Natural killer cell (primary cell): Measurements from ENCODE around the gene OR13G1. TPM values are rescaled to one million over a fixed set of nuclear protein-coding genes. Genes with fewer than 3 reads are reported as not detected.

Experiments
- ATAC-seq, 3 donors: fragments of 150-1000 bp in 2 of 3; fragments of 200-7000 bp in 1 of 3; cut with Tn5 transposase; 1 replicate in 1 of 3; 2 replicates in 2 of 3; pipeline ENCODE4 v1.10.0; 2021; ENCODE audit warnings: mild to moderate bottlenecking in 2 of 3, moderate library complexity in 2 of 3
- DNase-seq, 2 donors: peaks; one replicate each; pipeline versions ENCODE4 v3.0.0 to v3.0.0-alpha.2; 2013 to 2021; ENCODE audit warnings: mixed read lengths in 1 of 2
- H3K27ac ChIP-seq: one replicate; pipeline ENCODE4 v1.5.1; 2013; ENCODE audit warnings: mild to moderate bottlenecking, low read length
- H3K27me3 ChIP-seq: one replicate; pipeline ENCODE4 v1.6.1; 2013; ENCODE audit warnings: low read length; ENCODE audit not compliant: control insufficient read depth, insufficient read depth
- H3K36me3 ChIP-seq: one replicate; pipeline ENCODE4 v1.6.1; 2013; ENCODE audit warnings: low read length; ENCODE audit not compliant: control insufficient read depth, insufficient read depth
- H3K4me1 ChIP-seq: one replicate; pipeline ENCODE4 v1.6.1; 2013; ENCODE audit warnings: low read length; ENCODE audit not compliant: control insufficient read depth, insufficient read depth
- H3K4me3 ChIP-seq: one replicate; pipeline ENCODE4 v1.5.1; 2013; ENCODE audit warnings: low read length
- H3K9me3 ChIP-seq: one replicate; pipeline ENCODE4 v1.6.1; 2013; ENCODE audit warnings: low read length; ENCODE audit not compliant: control insufficient read depth, insufficient read depth
- H3K27ac Mint-ChIP-seq, 2 donors: one replicate each; pipeline ENCODE4 v1.8.0; 2022; ENCODE audit warnings: mild to moderate bottlenecking in 2 of 2, mixed read lengths in 2 of 2, moderate library complexity in 1 of 2
- H3K27me3 Mint-ChIP-seq, 2 donors: one replicate each; pipeline ENCODE4 v1.8.0; 2022; ENCODE audit warnings: low read depth in 2 of 2, mixed read lengths in 2 of 2
- H3K36me3 Mint-ChIP-seq: one replicate; pipeline ENCODE4 v1.8.0; 2022; ENCODE audit warnings: mixed read lengths
- H3K4me1 Mint-ChIP-seq, 2 donors: one replicate each; pipeline ENCODE4 v1.8.0; 2022; ENCODE audit warnings: mixed read lengths in 2 of 2
- H3K4me3 Mint-ChIP-seq: one replicate; pipeline ENCODE4 v1.8.0; 2022; ENCODE audit warnings: mild to moderate bottlenecking, moderate library complexity, mixed read lengths
- H3K9me3 Mint-ChIP-seq, 2 donors: one replicate each; pipeline ENCODE4 v1.8.0; 2022; ENCODE audit warnings: mixed read lengths in 2 of 2
- CTCF ChIP-seq: fragments of 200-600 bp; IDR thresholded peaks from one replicate; pipeline ENCODE4 v1.8.0; 2022; ENCODE audit warnings: antibody characterized with exemption
- WGBS: methylation state at CpG from one replicate; pipeline ENCODE4 v1.1.7; 2013; ENCODE audit warnings: missing lambda C conversion rate; ENCODE audit not compliant: insufficient coverage; 5-methylcytosine and 5-hydroxymethylcytosine counted together
- intact Hi-C: fragments of 100-400 bp; cut with micrococcal nuclease; formaldehyde crosslinking; loops from one replicate; pipeline ENCODE4 v1.14.2; 2022
- total RNA-seq, 4 donors: library from RNA; stranded (reverse); fragments of 120-200 nt in 1 of 4; gene quantifications; one replicate each; pipeline versions ENCODE4 v1.2.3 to v1.2.4, GENCODE V29; 2013 to 2022

The OR13G1 gene
- total RNA-seq, 3 donors from 2014 or later (not counting 1 experiment from before 2014, with no cell fraction given): not detected

GRCh38 chr1:247701338-247701737 is 21.8 kb upstream of the OR13G1 start:
- intact Hi-C loops: no loop called here
- H3K27ac Mint-ChIP-seq: no peak overlapping the region

GRCh38 chr1:247681288-247681897 is 1.9 kb upstream of the OR13G1 start:
- Histone ChIP-seq H3K9me3 (no peaks in the 10 kb centered on the region), H3K36me3 (no peaks in the 10 kb centered on the region), H3K4me1 (no peaks in the 10 kb centered on the region), H3K4me3 (no peak overlapping the region), H3K27ac (no peak overlapping the region), H3K27me3 (no peaks in the 10 kb centered on the region)
- Mint-ChIP-seq H3K36me3 (no peaks in the 10 kb centered on the region), H3K9me3 (no peaks in the 10 kb centered on the region), H3K27me3 (peaks cover 0 to 5% of the 10 kb centered on the region in 2 donors), H3K4me3 (no peak overlapping the region), H3K27ac (no peak overlapping the region), H3K4me1 (no peaks in the 10 kb centered on the region)
- intact Hi-C loops: no loop called here
- DNase-seq (peak in 1 of 2 donors; percentile 50), ATAC-seq (peak in 1 of 3 donors; percentile 58)
- 46% methylated on average over 5 of the region's 7 CpGs for WGBS
- peak; percentile 68 for TF ChIP-seq CTCF

More at GRCh38 chr1:247701338-247701737, 21.8 kb upstream of the OR13G1 start:
- H3K4me1 ChIP-seq: no peaks in the 10 kb centered on the region
- no peak for ATAC-seq
- no peak overlapping the region for H3K27ac ChIP-seq
- Mint-ChIP-seq H3K4me3 (no peak overlapping the region), H3K4me1 (no peaks in the 10 kb centered on the region), H3K36me3 (peaks cover 5% of the 10 kb centered on the region), H3K27me3 (no peaks in the 10 kb centered on the region), H3K9me3 (peaks cover 3 to 4% of the 10 kb centered on the region in 2 donors)
- no peaks in the 10 kb centered on the region for H3K9me3 ChIP-seq
- no peaks in the 10 kb centered on the region for H3K27me3 ChIP-seq
- 0% methylated on average over 1 of the region's 1 CpG for whole genome bisulfite sequencing
- DNase-seq: no peak
- no peaks in the 10 kb centered on the region for H3K36me3 ChIP-seq
- TF ChIP-seq CTCF: no peak
- H3K4me3 ChIP-seq: no peak overlapping the region

- no peaks in the 10 kb centered on the region for H3K36me3 Mint-ChIP-seq
- no peak for ATAC-seq
- H3K4me1 Mint-ChIP-seq: no peaks in the 10 kb centered on the region
- no peaks in the 10 kb centered on the region for H3K27me3 ChIP-seq
- H3K27ac ChIP-seq: no peak overlapping the region
- no peaks in the 10 kb centered on the region for H3K4me1 ChIP-seq
- no peaks in the 10 kb centered on the region for H3K9me3 Mint-ChIP-seq
- no peaks in the 10 kb centered on the region for H3K9me3 ChIP-seq
- H3K27ac Mint-ChIP-seq: no peak overlapping the region
- no peaks in the 10 kb centered on the region for H3K27me3 Mint-ChIP-seq
- no peak overlapping the region for H3K4me3 Mint-ChIP-seq
- WGBS: 87% methylated on average over 4 of the region's 4 CpGs
- no peak for DNase-seq
- no peak overlapping the region for H3K4me3 ChIP-seq
- intact Hi-C loops: no loop called here
- H3K36me3 ChIP-seq: no peaks in the 10 kb centered on the region
- no peak for TF ChIP-seq CTCF
Observed at GRCh38 chr1:247680171-247680570, 632 bp upstream of the OR13G1 start.

- intact Hi-C loops: no loop called here
- Histone ChIP-seq H3K4me1 (no peaks in the 10 kb centered on the region), H3K36me3 (no peaks in the 10 kb centered on the region), H3K9me3 (no peaks in the 10 kb centered on the region), H3K4me3 (no peak overlapping the region), H3K27me3 (no peaks in the 10 kb centered on the region), H3K27ac (no peak overlapping the region)
- no peak overlapping the region for H3K4me3 Mint-ChIP-seq
- H3K27ac Mint-ChIP-seq: no peak overlapping the region
- no peak for DNase-seq
- no peak for TF ChIP-seq CTCF
- no peaks in the 10 kb centered on the region for H3K36me3 Mint-ChIP-seq
- WGBS: no CpG with 5 or more reads among the region's 1 CpG
- H3K4me1 Mint-ChIP-seq: no peaks in the 10 kb centered on the region
- no peaks in the 10 kb centered on the region for H3K27me3 Mint-ChIP-seq
- peaks cover 2 to 4% of the 10 kb centered on the region in 2 donors for H3K9me3 Mint-ChIP-seq
- no peak for ATAC-seq
Observed at GRCh38 chr1:247669225-247669624, 10.3 kb downstream of the OR13G1 start.
